HG03571 (cell line): ENCODE results near the gene NEXN.
"Not testable (repeated sequence)": the region's sequence is repeated elsewhere in the genome, so short reads cannot be mapped to it uniquely, and the experiment has no call there.

Experiments
- ATAC-seq: cut with Tn5 transposase; IDR thresholded peaks from one replicate; pipeline ENCODE4 v1.9.1; 2021; ENCODE audit not compliant: unreplicated experiment

The NEXN gene

DNA sequence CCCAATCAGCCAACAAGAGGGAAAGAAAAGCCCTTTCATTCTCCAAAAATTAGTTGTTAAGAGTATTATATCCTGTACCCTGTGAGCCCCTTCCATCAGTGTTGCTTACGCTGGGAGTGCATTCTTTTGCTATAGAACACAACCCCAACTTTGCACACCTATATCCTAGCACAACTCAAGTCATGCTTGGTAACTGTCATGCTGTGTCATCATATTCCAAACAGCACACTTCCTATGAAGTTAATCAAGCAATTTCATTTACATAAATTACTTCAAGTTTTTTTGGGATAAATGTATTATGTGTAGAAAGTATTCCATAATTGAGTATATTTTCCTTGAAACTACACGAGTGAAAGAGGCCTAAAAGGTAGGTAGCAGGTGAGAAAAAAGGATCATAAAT is 70.4 kb downstream of the NEXN start:
- ATAC-seq = no peak

- no peak for ATAC-seq
Measured at GRCh38 chr1:77961392-77961791, 73.0 kb downstream of the NEXN start.

DNA sequence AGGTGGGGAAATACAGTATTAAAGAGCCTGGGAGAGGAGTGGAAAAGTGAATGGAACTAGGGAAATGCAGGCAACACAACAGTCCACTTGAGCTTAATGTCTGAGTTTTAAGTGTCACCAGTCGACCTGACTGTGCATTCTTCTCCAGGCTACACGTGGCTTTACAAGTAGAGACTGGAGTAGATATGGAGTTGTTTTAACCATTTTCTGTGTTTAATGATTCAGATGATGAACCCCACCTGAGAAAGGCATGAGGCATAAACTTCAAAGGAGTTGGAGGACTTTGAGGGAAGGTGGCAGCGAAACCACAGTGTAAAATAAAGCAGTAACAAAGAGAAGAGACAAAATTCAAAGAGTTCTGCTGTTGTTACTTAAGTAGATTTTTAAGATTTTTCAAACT is 77.9 kb downstream of the NEXN start:
- ATAC-seq = no peak

DNA sequence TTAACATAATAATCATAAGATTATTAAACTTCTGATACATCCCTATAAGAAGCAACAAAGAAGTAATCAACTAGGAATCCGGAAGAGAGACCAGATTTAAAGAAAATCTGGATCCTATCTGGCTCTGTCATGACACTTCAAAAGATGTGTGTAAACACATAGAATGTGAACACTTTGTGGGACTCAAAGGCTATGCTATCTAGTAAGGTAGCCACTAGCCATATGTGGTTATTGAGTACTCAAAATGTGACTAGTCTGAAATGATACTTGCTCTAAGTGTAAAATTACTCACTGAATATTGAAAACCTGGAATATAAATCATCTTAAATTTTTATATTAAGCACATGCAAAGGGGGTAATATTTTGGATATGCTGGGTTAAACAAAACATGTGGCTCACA is 81.8 kb downstream of the NEXN start:
- ATAC-seq = no peak

DNA sequence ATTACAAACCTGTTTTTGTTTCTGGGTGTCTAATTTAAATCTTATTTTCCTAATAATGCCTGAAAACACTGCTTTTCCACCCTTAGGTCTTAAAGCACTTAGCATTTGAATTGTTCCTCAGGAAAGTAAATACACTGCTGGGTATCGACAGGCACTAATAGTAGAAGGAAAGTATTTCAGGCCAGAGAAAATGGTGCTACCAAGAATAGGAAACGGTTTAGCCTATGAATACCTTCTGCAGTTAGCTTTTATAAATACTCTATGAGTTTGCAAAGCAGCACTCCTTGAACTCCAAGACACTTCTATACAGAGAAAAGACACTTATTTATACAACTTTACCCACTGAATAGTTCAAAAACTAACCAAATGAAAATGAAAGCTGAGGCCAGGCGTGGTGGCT is 83.7 kb downstream of the NEXN start:
- ATAC-seq = no peak

- no peak for ATAC-seq
Measured at GRCh38 chr1:77975386-77975785, 87.0 kb downstream of the NEXN start.

- no peak for ATAC-seq
Measured at GRCh38 chr1:77975907-77976306, 87.5 kb downstream of the NEXN start.

DNA sequence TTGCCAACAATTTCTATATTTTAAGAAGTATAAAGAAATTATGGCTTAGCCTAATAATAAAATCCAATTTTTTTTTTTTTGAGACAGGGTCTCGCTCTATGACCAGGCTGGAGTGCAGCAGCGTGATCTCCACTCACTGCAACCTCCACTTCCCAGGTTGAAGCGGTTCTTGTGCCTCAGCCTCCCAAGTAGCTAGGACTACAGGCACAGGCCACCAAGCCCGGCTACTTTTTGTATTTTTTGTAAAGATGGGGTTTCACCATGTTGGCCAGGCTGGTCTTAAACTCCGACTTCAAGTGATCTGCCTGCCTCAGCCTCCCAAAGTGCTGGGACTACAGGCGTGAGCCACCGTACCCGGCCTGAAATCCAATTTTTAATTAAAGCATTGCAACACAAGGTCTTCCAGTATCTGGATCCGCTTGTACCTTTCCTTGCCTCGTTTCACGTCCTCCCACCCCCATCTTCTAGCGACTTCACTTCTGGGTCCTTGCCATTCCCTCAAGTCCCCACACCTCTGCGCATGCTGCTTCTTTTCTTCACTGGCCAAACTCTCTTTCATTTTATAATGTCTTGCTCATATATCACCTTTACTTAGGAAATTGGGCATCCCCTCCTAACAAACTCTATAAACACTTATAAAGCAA is 88.1 kb downstream of the NEXN start:
- ATAC-seq = no peak

DNA sequence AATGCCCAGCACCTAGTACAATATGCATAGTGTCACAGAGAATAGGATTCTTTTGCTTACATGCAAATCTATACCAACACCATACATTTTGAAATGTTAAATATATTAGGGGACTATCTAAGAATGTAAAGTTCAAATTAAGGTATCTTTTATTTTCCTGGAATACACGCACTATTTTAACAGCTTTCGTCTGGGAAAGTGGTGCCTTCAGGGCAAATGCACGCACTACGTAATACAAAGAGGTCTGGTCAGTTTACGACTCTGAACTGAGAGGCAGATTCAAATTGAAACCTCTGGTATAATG is 89.5 kb downstream of the NEXN start:
- no peak for ATAC-seq

GRCh38 chr1:77978293-77978968 is 90.0 kb downstream of the NEXN start:
- peak; percentile 69 for ATAC-seq

- ATAC-seq = peak; percentile 70
Measured at GRCh38 chr1:77978969-77979876, 90.8 kb downstream of the NEXN start, which contains the start of gene FUBP1. FUBP1 (minus strand) TSS chr1:77979072; CDS start chr1:77979004, 68 bp downstream.

- not testable (repeated sequence) for ATAC-seq
Measured at GRCh38 chr1:77983352-77983996, 95.0 kb downstream of the NEXN start.

- ATAC-seq = no peak
Measured at GRCh38 chr1:77983997-77984355, 95.6 kb downstream of the NEXN start.

DNA sequence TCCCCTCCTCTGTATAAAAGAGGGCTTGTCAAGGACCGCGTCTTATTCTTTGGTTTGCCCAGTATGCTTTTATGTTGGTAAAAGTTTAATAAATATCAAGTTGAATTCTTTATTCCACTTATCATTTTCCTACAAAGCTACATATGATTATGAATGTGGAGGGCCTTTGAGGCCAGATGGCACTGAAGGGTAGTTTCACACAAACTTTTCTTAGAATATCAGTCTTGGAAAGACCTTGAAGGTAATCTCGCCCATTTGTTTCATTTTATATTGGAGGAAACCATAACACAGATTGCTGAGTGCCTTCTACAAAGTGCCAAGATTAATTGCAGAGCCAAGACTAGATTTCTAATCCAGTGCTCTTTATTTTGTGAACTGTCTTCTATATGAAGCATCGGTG is 96.2 kb downstream of the NEXN start:
- ATAC-seq = no peak

DNA sequence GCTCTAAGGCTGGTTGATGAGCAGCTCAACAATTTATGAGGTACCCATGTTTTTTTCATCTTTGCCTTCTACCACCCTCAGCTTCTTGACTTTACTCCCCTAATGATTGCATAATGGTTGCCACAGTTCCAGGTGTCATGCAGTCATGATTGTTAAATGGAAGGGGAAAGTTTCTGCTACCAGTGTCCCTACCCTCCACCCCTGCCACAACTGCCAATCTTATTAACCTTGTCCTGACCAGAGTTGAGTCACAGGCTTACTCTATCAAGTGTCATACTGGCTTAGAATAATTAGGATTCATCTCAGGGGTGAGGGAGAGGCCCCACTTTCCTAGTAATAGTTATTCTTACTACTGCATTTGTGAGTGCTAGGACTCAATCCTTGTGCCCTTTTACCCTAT is 98.4 kb downstream of the NEXN start:
- no peak for ATAC-seq

- no peak for ATAC-seq
Measured at GRCh38 chr1:77987919-77988318, 99.5 kb downstream of the NEXN start.

DNA sequence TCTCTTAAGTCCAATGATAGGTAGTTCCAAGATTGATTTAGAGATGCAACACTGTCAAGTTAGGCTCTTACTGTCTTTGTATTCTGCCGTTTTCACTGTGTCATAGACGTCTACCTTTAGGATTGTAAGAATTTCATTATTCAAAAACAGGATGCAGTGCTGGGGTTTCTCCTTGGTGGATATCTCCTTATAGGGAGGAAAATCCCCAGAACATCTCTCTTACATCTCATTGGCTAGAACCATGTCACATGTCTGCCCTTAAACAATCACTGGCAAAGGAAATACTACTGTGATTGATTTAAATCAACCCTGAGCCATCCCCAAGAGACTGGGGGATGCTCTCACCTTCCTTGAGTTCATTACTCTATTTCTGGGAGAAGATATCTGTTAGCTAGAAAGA is 101.3 kb downstream of the NEXN start:
- ATAC-seq = no peak

DNA sequence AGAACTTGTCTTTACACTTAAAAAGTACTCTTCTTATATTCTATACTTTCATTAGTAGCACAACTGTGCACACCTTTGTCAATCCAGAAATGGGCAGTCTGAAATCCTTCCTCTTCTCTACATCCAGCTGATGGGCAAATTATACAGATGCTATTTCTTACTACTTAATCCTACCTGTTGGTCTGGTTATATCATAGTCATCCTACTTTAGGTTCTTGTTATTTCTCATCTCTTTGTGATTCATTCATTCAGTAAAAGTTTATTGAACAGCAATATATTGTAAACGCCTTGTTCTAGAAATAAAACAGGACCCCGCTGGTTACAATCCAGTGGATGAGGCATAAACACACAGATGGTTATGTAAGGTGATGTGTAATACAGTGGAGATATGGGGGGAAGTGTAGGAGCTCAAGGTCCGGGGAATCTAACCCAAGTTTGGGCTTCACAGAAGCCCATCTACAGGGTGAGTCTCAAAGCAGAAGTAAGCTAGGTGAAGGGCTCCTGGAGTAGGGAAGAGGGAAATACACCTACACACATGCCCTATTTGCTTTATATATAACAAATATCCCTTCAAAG is 102.3 kb downstream of the NEXN start:
- no peak for ATAC-seq

GRCh38 chr1:77991638-77992037 is 103.2 kb downstream of the NEXN start:
- no peak for ATAC-seq
